ENCODE data around the gene GJA1. TPM values are rescaled to one million over a fixed set of nuclear protein-coding genes. Genes with fewer than 3 reads are reported as not detected.

The GJA1 gene
- total and polyA plus RNA-seq, 12 donors = 80.7 to 893 (median 584) TPM

DNA sequence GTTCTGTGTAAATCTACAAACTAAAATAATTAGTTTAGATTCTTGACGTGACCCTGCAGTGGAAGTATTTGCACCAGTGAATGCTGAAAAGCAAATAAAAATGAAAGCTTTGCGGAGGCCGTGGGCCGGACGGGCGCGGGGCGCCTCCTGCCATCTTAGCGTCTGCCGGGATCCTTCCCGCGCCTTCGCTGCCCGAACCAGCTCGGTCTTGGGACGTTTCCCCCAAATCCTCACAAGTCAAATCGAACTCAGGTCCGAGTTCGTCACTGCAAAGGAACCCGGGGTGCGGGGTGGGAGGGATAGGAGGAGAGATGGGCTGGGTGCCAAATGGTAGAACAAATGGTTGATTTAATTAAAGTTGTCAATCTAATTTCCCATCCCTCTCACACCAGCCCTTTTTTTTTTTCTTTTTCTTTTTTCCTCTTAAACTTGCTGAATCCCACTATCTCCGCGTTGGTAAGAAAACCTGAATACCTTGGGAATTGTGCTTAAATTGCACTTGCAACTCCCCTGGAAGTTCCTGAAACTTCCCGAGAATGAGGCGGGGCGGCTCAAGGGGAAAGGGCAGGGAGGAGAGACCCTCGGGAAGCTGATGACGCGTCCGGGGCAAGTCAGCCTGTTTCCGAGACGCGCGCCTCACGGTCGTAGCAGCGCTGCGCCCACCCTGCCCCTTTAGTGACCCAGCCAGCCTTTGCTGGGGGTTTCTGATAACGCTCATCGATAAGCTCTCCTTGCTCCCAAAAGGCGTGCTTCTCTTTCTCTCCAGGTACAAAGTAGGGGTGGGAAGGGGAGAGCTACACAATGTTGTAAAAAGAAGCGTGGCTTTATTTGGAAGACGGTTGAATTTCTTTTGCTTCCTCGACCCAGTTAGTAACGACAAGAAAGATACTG is 1.8 kb downstream of the GJA1 start:
- intact Hi-C loops (cut with DNase I) = loop anchor here (10.0 kb wide), 2 partner anchors 258 to 418 kb away; no protein-coding TSS in a partner anchor

DNA sequence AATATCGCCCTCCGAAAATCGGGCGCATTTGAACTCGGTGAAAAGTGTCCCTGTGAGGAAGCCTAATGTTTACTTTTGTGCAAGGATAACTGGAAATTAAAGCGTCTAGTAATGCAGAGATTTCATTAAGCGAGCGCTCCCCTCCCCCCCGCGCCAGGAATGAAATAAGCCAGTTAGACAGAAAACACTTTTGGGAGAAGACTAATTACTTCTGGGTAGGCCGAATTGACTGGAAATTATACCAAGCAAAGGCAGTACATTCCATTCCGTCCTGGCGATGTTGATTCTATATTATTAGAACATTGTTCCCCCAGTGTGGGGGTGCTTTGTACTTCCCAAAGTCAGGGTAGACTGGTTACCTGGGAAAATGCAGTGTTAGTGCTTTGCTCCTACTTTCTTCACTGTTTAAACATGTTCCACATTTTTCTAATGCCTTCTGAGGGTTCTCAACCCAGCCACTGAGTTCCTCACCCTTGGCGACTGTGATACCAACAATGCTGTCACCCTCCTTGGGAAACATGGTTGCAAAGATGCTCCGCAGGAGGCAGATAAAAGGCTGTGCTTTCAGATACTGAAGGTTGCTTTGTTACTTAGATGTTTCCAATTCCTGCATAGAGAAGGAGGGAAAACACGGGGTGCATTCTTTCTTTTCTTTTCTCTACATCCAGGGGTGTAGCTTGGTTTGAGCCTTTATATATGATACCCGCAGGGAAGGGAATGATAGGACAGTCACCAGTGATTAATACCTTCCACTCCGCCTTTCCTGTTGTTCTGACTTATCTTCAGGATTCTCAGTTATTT is 2.6 kb downstream of the GJA1 start:
- Histone ChIP-seq H3K36me3 (replicated peaks in 1 of 2) (no peaks in the 10 kb centered on the region), H3K27me3 (no peaks in the 10 kb centered on the region), H3K9me3 (replicated peaks in 1 of 3) (no peaks in the 10 kb centered on the region), H3K4me3 (peak overlapping the region in 3 of 4 donors; percentile 69 to 92 (median 91)), H3K4me1 (replicated peaks in 1 of 2) (peaks cover 1 to 32% of the 10 kb centered on the region in 2 donors), H3K27ac (peak overlapping the region; percentile 65 to 88 (median 85))
- 8 to 13% (median 11%) methylated on average over 18 of the region's 18 CpGs for WGBS, 4 donors
- peak in 5 of 7 donors; percentile 29 to 51 (median 45) for DNase-seq
- TF ChIP-seq, protein P1, sequence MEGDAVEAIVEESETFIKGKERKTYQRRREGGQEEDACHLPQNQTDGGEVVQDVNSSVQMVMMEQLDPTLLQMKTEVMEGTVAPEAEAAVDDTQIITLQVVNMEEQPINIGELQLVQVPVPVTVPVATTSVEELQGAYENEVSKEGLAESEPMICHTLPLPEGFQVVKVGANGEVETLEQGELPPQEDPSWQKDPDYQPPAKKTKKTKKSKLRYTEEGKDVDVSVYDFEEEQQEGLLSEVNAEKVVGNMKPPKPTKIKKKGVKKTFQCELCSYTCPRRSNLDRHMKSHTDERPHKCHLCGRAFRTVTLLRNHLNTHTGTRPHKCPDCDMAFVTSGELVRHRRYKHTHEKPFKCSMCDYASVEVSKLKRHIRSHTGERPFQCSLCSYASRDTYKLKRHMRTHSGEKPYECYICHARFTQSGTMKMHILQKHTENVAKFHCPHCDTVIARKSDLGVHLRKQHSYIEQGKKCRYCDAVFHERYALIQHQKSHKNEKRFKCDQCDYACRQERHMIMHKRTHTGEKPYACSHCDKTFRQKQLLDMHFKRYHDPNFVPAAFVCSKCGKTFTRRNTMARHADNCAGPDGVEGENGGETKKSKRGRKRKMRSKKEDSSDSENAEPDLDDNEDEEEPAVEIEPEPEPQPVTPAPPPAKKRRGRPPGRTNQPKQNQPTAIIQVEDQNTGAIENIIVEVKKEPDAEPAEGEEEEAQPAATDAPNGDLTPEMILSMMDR (IDR thresholded peaks at IDR 0.05) = no peak
- peak in 1 of 2 donors; percentile 54 for TF ChIP-seq POLR2A (IDR thresholded peaks at IDR 0.05)
- intact Hi-C loops (cut with DNase I) = loop anchor here (10.0 kb wide), 2 partner anchors 257 to 417 kb away; no protein-coding TSS in a partner anchor

More for the DNA sequence above, 1.8 kb downstream of the GJA1 start:
- Histone ChIP-seq H3K4me1 (replicated peaks in 1 of 2) (peaks cover 6 to 27% of the 10 kb centered on the region in 2 donors), H3K27ac (peak overlapping the region; percentile 65 to 88 (median 85)), H3K27me3 (no peaks in the 10 kb centered on the region), H3K9me3 (replicated peaks in 1 of 3) (no peaks in the 10 kb centered on the region), H3K36me3 (replicated peaks in 1 of 2) (no peaks in the 10 kb centered on the region), H3K4me3 (peak overlapping the region; percentile 45 to 92 (median 80))
- TF ChIP-seq POLR2A (IDR thresholded peaks at IDR 0.05) = peak in 1 of 2 donors; percentile 18
- TF ChIP-seq, protein P1 (IDR thresholded peaks at IDR 0.05) = no peak
- DNase-seq = peak; percentile 58 to 70 (median 66)
- 0 to 2% (median 1%) methylated on average over 33 to 45 of the region's 45 CpGs for WGBS, 4 donors

DNA sequence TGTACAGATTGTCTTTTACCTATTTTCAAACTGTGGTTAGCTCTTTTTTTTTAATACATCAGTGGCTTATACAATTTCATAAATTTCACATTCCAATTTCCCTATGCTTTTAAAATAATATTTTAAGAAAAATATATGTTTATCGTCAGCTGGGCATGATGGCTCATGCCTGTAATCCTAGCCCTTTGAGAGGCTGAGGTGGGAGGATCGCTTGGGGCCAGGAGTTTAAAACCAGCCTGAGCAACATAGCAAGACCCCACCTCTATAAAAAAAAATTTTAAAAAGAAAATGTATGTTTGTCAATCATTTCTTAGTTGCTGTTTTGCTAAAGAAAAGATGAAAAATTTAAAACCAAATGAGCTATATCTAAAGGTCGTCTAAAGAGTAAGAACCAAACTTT is 3.4 kb downstream of the GJA1 start:
- H3K27me3 ChIP-seq = no peaks in the 10 kb centered on the region
- 51 to 68% (median 66%) methylated on average over 3 of the region's 3 CpGs for WGBS, 4 donors
- no peak for TF ChIP-seq POLR2A (IDR thresholded peaks at IDR 0.05)
- TF ChIP-seq, protein P1 (IDR thresholded peaks at IDR 0.05) = no peak
- H3K4me1 ChIP-seq (replicated peaks in 1 of 2) = peaks cover 0 to 37% of the 10 kb centered on the region in 2 donors
- peak overlapping the region in 2 of 4 donors; percentile 69 to 91 for H3K4me3 ChIP-seq
- H3K36me3 ChIP-seq (replicated peaks in 1 of 2) = no peaks in the 10 kb centered on the region
- intact Hi-C loops (cut with DNase I) = loop anchor here (10.0 kb wide), 2 partner anchors 256 to 416 kb away; no protein-coding TSS in a partner anchor
- DNase-seq = no peak
- H3K9me3 ChIP-seq (replicated peaks in 1 of 3) = no peaks in the 10 kb centered on the region
- H3K27ac ChIP-seq = peak overlapping the region in 4 of 5 donors; percentile 18 to 88 (median 68)

DNA sequence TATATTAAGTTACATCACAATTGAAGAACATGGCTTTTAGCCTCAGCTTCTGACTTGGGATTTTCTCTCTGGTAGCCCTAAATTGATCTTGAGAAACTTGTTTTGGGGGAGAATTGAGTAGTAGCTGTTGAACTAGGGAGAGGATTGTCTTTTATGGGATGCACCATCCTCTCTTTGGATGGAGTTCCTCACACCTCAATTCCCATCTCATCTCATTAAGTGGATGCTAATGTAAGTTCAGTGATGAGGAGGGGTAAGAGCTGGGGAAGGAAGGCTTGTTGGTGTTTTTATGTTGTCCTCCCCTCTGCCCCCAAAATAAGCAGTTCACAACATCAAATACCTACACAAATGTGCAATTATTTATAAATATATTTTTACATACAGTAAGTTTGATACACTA is 4.0 kb downstream of the GJA1 start:
- Histone ChIP-seq H3K36me3 (replicated peaks in 1 of 2) (no peaks in the 10 kb centered on the region), H3K27me3 (no peaks in the 10 kb centered on the region), H3K27ac (peak overlapping the region in 4 of 5 donors; percentile 18 to 88 (median 68)), H3K4me3 (peak overlapping the region in 3 of 4 donors; percentile 29 to 91 (median 69)), H3K4me1 (replicated peaks in 1 of 2) (peaks cover 2 to 43% of the 10 kb centered on the region in 2 donors), H3K9me3 (replicated peaks in 1 of 3) (no peaks in the 10 kb centered on the region)
- intact Hi-C loops (cut with DNase I) = loop anchor here (10.0 kb wide), 2 partner anchors 255 to 415 kb away; no protein-coding TSS in a partner anchor
- TF ChIP-seq POLR2A (IDR thresholded peaks at IDR 0.05) = no peak
- TF ChIP-seq, protein P1 (IDR thresholded peaks at IDR 0.05) = no peak
- DNase-seq = no peak

Measured in adrenal gland (tissue), 12 donors.